Mesenteric fat pad (tissue), 1 donor: ENCODE results near the gene SLC19A1. TPM values are rescaled to one million over a fixed set of nuclear protein-coding genes. Genes with fewer than 3 reads are reported as not detected.

Experiments used
- DNase-seq: peaks from one replicate; pipeline ENCODE4 v3.0.0-alpha.2; 2020; ENCODE audit warnings: low spot score
- total RNA-seq: library from RNA; stranded (reverse); fragmentation: NEBNext Ultra II Directional; extraction: Animal tissue kit (Norgen Biotek cat#: 25700); gene quantifications from one replicate; pipeline ENCODE4 v1.2.1, GENCODE V29; 2021
- donor health status: DM: yes; HTN: yes; CAD: no.

SLC19A1 gene
- total RNA-seq, 1 donor from 2014 or later = 21.7 TPM

DNA sequence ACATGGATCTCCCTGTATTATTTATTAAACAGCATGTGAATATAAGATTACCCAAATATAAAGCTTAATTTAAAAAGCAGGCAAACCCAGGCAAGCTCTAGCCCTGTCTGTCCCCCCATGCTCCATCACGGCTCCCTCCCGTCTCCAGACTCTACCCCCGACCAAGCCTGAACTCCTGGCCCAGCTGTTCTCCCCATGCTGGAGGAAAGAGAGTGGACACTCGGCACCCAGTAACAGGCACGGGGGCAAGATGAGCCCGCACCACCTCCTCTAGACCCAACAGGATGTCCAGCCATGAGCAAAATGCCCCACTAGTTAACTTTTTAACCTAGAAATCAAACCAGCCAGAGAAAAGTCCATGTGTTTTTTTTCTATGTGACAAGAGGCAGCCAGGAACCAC, 19.3 kb downstream of the SLC19A1 start:
- no peak for DNase-seq

DNA sequence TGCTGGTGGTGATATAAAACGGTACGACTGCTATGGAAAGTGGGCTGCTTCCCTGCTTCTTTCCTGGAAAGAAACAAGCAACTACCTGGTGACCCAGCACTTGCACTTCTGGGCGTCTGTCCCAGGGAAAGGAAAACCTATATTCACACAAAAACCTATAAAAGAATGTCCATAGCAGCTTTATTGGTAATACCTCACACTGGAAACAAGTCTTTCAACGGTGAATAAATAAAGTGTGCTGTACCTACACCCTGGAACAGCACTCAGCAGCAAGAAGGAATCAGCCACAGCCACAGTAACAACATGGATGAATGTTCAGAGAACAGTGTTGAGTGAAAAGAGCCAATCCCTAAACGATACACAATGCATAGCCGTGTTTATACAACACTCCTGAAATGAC, 19.9 kb downstream of the SLC19A1 start:
- DNase-seq = no peak

DNA sequence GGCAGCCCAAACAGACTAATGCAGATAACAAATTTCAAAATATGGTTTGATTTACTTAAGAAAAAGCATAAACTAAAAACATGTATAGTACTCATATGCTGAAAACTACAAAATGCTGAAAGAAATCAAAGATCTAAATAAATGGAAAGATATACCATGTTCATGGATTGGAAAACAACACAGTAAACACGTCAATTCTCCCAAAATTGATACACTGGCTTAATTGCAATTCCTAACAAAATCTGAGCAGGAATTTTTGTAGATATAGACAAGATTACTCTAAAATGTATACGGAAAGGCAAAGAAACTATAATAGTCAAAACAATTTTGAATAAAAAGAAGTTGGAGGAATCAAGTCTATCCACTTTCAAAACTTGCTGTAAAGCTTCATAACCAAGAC, 21.0 kb downstream of the SLC19A1 start:
- no peak for DNase-seq

DNA sequence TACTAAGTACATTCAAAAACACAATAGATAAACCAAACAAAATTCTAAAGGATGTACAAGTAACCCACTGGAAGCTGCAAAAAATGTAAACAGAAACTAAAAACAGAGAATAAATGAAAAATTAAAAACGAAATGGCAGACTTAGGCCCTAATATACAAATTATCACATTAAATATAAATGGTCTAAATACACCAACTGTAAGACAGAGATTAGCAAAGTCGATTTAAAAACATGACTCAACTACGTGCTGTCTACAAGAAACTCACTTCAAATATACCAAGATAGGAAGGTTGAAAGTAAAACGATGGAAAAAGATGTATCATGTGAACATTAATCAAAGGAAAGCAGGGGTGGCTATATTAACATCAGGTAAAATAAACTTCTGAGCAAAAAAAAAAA, 23.1 kb downstream of the SLC19A1 start:
- no peak for DNase-seq

DNA sequence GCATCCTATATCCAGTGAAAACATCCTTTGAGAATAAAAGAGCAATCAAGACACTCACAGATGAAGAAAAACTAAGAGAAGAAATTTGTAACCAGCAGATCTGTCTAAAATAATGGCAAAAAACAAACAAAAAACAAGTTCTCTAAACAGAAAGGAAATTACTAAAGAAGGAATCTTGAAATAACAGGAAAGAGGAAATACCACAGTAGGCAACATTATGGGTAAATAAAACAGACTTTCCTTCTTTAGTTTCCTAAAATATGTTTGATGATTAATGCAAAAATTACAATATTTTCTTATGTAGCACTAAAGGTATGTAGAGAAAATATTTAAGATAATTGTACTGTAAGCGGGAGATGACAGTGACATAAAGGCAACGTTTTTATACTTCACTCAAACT, 23.5 kb downstream of the SLC19A1 start:
- no peak for DNase-seq

DNA sequence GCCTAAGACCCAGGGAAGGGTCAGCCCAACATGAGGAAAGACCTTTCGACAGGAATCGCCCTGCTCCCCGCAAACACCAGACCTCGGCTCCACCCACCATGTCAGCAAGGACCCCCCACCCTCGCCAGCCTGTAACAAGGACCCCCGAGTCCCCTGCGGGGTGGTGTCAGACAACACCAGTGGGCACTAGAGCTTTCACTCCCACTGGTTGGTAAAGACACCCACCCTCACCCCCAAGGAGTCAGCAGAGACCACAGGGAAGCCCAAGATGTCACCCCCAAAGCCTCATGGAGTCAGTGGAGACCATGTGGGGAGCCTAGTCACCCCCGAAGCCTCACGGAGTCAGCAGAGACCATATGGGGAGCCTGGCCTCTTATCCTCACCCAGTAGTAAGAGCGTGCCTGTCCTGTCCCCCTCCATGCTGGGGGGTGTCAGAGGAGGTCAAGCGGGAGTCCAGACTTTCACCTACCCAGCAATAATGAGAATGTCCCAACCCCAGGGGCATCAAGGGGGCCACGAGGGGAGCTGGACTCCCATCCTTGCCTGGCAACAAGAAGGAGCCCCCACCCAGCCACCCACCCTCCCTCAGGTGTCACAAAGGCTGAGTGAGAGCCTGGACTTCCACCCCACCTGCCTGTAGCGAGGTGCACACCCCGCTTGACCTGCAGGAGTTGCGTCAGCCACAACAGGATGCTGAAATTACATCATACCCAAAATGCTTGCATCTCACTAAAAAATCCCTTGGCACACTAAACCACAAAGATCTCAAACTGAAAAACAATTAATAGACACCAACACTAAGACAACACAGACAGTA, 24.8 kb downstream of the SLC19A1 start:
- no peak for DNase-seq

DNA sequence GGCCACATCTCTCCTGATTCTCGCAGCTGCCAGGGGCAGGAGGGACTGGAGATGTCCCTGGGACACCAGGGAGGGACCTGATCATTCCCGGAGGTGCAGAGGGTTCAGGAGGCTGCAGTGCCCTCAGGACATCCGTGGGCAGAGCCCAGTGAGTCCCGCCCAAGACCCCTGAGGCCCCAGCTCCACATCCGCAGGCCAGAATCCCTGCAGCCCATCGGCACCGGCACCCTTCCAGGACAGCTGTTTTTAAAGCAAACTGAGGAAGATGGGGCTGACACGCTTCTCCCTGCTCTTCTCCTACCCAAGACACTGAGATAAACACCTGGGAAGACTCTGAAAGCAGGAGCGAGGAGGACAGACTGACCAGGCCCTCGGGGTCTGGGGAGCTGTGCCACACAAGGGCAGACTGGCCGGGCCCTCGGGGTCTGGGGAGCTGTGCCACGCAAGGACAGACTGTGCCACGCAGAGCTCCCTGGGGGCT, 25.5 kb downstream of the SLC19A1 start:
- no peak for DNase-seq

DNA sequence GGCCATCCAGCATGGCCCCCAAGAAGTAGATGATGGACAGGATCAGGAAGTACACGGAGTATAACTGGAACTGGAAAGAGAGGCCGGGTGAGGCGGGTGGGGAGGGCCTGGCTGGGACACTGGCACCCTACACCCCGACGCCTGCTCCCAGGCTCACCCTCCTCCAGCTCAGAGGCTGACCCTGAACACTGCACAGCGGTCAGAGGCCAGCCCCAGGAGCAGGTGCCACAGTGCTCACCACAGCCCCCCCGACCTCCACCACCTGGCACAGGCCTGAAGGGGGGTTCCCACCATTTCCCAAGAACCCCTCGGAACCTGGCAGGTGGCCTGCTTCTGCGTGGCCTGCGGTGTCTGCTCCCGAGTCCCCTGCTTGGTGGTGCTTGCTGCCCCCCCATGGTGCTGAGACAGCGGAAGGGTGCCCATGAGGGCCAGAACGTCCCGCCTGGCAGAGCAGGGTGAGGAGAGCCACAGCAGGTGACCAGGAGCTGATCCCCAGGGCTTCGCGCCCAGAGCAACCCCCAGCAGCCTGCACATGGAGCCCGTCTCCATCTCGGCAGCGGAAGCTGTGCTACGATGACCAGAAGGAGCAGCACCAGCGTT, 26.1 kb downstream of the SLC19A1 start:
- DNase-seq = no peak

DNA sequence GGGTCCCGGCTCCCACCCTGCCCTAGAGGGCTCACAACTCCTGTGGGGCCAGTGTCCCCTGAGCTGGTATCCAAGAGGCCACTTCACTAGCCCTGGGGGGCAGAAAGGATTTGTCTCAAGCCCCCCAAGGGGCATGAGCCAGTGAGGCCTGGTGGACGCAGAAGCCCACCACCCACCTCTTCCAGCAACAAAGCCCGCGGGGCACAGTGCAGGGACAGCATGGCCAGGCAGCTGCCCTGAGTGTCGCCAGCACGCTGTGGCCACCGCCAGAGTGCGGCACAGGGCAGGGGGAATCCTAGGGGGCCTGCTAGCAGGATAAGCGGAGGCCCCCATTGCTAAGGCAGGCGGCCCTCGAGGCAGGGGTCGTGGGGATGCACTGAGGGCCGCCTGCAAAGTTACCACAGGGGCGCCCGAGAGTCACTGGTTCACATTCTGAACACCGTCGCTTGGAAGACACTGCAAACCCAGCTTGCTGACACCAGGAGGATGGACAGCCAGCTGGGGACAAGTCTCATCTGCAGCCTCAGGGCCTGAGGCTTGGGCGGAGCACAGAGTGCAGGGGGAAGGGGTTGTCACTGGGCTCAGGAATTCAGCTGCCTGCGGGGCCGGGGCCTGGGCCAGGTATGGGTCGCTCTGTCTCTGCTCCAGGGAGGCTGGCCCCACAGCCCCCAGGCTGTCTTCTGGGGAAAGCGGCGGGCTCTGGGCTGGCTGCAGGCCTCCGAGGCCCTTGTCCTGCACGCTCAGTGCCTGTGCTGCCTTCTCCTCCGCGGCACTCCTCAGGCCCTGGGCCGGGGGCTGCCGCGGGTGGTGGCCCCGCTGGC, 26.8 kb downstream of the SLC19A1 start:
- DNase-seq = no peak

DNA sequence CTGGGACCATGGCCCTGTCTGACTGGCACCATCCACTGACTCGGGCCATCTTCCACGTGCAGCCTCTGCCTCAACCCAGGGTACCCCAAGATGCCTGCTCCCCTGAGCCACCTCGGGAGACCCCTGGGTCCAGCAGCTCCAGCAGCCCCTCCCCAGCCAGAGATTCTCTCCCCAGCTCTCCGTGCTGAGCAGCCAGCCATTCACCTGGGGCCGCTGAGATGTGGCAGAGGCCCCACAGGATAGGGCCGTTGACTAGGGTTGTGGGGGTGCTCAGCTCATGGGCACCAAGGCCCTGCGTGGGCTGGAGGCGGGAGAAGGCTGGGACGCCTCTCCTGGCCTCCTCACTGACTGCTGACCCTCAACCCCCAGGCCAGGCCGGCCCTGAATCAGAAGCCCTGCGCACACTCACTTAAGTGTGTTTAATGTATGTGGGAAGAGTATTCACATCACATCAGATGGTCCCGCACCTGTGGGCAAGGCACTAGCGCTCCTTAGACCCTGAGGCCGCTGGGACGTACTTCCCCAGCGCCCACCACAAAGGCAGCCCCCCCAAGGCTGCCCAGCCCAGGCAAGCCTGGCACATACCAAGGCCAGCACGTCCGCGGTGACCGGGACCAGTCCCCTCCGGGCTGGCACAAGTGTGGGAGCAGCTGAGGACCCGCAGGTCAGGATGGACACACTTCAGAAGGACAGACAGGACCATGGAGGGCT, 27.8 kb downstream of the SLC19A1 start:
- DNase-seq = no peak

DNA sequence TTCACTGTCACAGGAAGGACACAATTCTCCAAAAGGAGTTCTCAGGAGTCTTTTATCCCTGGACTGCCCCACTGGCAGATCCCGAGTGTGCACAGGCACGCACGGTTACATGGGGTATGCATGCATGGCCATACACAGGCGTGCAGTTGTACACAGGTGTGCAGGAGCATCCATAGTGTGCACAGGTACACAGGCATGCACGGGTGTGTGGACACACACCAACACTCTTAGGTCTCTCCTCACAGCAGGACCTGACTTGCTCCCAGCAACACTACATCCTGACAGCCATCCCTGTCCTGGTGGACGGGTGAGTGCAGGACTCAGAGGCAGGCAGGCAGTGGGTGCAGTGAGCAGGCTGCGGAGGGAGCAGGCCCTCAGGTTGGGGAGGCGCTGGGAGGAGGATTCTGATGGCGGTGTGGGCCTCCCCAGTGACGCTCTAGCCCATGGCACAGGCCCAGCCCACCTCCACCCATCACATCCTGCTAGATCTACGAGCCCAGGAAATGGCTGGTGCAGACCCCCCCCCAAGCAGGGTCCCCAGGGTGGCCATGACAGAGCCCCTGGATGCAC, 28.4 kb downstream of the SLC19A1 start:
- no peak for DNase-seq

DNA sequence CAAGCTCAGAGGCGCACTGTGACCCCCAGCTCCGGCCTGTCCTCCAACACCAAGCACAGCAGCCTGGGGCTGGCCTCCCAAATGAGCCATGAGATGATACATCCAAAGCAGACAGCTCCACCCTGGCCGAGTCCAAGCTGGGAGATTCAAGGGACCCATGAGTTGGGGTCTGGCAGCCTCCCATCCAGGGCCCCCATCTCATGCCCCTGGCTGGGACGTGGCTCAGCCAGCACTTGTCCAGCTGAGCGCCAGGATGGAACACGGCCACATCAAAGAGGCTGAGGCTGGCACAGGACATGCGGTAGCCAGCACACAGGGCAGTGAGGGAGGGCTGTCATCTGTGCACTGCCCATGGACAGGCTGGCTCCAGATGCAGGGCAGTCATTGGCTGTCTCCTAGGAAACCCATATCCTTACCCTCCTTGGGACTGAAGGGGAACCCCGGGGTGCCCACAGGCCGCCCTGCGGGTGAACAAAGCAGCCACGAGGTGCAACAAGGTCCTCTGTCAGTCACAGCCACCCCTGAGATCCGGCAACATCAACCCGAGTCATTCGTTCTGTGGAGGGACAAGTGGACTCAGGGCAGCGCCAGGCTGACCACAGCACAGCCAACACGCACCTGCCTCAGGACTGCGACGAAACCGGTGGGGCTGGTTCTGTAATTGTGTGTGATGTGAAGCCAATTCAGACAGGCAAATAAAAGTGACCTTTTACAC, 29.1 kb downstream of the SLC19A1 start:
- no peak for DNase-seq

DNA sequence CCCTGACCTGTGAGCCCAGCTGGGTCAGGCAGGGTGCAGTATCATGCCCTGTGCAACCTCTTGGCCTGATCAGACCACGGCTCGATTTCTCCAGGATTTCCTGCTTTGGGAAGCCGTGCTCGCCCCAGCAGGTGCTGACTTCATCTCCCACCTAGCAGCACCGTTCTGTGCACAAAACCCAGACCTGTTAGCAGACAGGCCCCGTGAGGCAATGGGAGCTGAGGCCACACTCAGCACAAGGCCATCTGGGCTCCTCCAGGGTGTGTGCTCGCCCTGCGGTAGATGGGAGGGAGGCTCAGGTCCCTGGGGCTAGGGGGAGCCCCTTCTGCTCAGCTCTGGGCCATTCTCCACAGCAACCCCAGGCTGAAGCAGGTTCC, 29.6 kb downstream of the SLC19A1 start:
- no peak for DNase-seq

DNA sequence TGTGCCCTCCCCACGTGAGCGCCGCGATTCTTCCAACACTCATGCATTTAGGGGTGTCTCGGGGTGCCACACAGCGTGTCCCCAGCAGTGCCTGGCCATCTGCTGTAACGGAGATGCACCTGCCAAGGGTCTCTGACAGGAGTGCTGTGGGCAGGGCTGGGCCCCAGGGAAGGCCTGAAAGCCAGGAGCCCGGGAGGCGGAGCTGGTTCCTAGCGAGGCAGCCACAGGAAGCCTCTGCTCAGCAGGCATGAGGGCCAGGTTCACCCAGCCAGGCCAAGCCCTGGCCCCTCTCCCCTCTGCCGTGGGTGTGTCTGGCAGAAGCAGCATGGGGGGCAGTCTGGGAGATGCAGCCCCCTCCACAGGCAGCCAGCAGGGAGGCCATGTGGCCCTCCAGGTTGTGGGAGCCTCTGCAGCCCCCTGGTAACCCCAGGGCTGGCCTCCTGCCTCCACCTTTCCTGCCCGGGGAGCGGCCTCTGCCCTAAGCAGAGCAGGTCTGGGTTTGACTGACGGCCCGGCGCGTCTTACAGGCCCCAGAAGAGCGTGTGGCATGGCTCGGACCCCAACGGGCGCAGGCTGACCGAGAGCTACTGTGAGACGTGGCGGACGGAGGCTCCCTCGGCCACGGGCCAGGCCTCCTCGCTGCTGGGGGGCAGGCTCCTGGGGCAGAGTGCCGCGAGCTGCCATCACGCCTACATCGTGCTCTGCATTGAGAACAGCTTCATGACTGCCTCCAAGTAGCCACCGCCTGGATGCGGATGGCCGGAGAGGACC, 30.4 kb downstream of the SLC19A1 start:
- no peak for DNase-seq

DNA sequence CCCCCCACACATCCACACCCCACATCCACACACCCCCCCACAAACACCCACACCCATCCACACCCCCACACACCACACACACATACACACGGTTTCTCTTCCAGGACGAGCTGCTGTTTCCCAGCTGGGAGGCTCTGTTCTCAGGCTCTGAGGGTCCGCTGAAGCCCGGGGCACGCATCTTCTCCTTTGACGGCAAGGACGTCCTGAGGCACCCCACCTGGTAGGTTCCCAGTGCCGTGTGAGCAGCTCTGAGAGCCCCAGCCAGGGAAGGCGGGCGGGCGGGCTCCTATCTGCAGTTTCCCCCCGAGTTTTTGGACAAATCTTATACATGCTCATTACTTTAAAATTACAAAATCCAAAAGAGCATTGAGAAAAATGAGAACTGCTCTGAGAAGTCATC, 31.2 kb downstream of the SLC19A1 start:
- DNase-seq = no peak

DNA sequence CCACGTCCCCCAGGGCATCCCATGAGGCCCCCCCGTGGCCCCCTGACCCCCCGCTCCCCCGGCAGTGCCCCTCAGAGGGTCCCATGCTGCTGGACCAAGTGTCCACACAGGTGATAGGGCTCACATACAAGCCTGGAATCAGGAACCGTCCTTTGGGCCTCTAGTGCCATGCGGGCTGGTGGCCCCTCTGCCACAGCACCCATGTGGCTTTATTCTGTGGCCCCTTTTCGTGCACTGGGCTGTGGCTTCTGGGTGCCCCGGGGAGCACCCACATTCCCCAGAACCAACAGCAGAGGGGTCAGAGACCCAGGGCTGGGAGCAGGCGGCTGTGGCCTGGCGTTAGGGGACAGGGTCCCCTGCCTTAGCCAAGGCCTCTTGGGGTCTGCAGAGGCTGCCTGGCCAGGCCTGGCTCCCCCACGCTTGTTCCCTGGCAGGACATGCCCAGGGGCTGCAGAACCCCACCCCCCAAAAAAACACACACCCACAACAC, 31.7 kb downstream of the SLC19A1 start:
- DNase-seq = no peak

DNA sequence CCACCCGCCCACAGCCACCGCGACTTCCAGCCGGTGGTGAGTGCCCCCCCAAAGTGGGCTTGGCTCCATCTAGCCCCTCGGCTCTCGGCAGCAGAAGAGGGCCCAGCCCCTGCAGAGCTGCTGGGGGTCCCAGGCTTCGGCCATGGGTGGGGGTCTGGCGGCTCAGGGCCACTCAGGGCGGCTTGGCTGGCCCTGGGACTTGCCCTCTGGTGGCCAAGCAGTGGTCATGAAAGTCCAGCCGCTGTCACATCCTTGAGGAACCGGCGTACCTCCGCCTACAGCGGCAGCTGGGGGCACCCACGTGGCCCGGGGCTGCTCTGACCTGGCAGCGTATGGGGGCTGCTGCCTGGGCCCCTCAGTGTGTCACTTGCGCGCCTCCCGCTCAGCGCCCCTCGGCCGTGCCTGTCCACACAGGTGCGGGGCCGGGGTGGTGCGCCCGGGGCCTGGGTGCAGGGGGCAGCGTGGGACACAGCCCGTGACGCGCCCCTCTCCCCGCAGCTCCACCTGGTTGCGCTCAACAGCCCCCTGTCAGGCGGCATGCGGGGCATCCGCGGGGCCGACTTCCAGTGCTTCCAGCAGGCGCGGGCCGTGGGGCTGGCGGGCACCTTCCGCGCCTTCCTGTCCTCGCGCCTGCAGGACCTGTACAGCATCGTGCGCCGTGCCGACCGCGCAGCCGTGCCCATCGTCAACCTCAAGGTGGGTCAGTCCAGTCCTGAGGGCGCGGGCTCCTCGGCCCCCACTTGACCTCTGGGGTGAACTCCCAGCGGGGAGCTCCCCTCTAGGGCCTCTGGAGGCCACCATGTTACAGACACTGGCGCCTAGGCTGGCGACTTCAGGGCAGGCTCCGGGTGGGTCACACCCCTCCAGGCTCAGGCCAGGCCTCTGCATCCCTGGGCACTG, 32.4 kb downstream of the SLC19A1 start:
- no peak for DNase-seq
